WTC11 (cell line): ENCODE measurements around the gene RGS7. TPM values are rescaled to one million over a fixed set of nuclear protein-coding genes. Genes with fewer than 3 reads are reported as not detected.

ENCODE experiments used
- ATAC-seq: fragments of 200-7000 bp; cut with Tn5 transposase; 2 replicates; pipeline ENCODE4 v1.10.0; 2021; ENCODE audit warnings: mild to moderate bottlenecking, moderate library complexity
- CTCF ChIA-PET: fragments of 300-600 bp; sonication (Branson Sonifier 250); formaldehyde crosslinking; loops from one replicate; lab custom pipeline; 2021; ENCODE audit warnings: antibody characterized with exemption; lab: Charles Lee
- POLR2A ChIA-PET: fragments of 350-600 bp; sonication (Branson Sonifier 250); formaldehyde crosslinking; loops from one replicate; lab custom pipeline; 2021; ENCODE audit warnings: antibody characterized with exemption; lab: Charles Lee
- DNase-seq: peaks from one replicate; pipeline ENCODE4 v3.0.0; 2021; ENCODE audit warnings: low spot score
- H3K27ac Mint-ChIP-seq: 2 replicates; pipeline ENCODE4 v1.8.0; 2021; ENCODE audit warnings: mixed read lengths
- H3K27me3 Mint-ChIP-seq: 2 replicates; pipeline ENCODE4 v1.8.0; 2021; ENCODE audit warnings: low read depth, mild to moderate bottlenecking, moderate library complexity, mixed read lengths
- H3K36me3 Mint-ChIP-seq: 2 replicates; pipeline ENCODE4 v1.8.0; 2021; ENCODE audit warnings: mixed read lengths
- H3K4me1 Mint-ChIP-seq: 2 replicates; pipeline ENCODE4 v1.8.0; 2022; ENCODE audit warnings: mixed read lengths
- H3K4me3 Mint-ChIP-seq: 2 replicates; pipeline ENCODE4 v1.8.0; 2021; ENCODE audit warnings: mild to moderate bottlenecking, moderate library complexity, mixed read lengths
- H3K9me3 Mint-ChIP-seq: 2 replicates; pipeline ENCODE4 v1.8.0; 2021; ENCODE audit warnings: mixed read lengths
- AR ChIP-seq: fragments of 250-450 bp; sonication (Bioruptor Pico); IDR thresholded peaks from 2 replicates; pipeline ENCODE4 v1.9.0; 2021; ENCODE audit warnings: mild to moderate bottlenecking
- ESRRA ChIP-seq: sonication (generic); formaldehyde crosslinking; IDR thresholded peaks from 2 replicates; pipeline ENCODE4 v1.8.1; 2022; ENCODE audit warnings: mild to moderate bottlenecking, missing genetic modification reagents, borderline replicate concordance
- HMGA2 ChIP-seq: fragments of 250-450 bp; sonication (Bioruptor Pico); IDR thresholded peaks from 2 replicates; pipeline ENCODE4 v1.4.0; 2021; ENCODE audit warnings: mild to moderate bottlenecking, moderate library complexity
- KAT7 ChIP-seq: sonication (generic); formaldehyde crosslinking; IDR thresholded peaks from 2 replicates; pipeline ENCODE4 v1.8.1; 2023; ENCODE audit warnings: missing genetic modification reagents, mild to moderate bottlenecking, borderline replicate concordance
- MLX ChIP-seq: sonication (generic); formaldehyde crosslinking; IDR thresholded peaks from 2 replicates; pipeline ENCODE4 v1.8.1; 2023; ENCODE audit warnings: mild to moderate bottlenecking, missing genetic modification reagents, moderate library complexity
- NR2C2 ChIP-seq: sonication (generic); formaldehyde crosslinking; IDR thresholded peaks from 2 replicates; pipeline ENCODE4 v1.8.0; 2022; ENCODE audit warnings: mild to moderate bottlenecking, missing genetic modification reagents
- OVOL2 ChIP-seq: fragments of 250-450 bp; sonication (Bioruptor Pico); IDR thresholded peaks from 2 replicates; pipeline ENCODE4 v1.9.0; 2021; ENCODE audit warnings: mild to moderate bottlenecking, borderline replicate concordance
- PREB ChIP-seq: sonication (generic); formaldehyde crosslinking; IDR thresholded peaks from 2 replicates; pipeline ENCODE4 v1.8.1; 2022; ENCODE audit warnings: mild to moderate bottlenecking, missing genetic modification reagents, moderate library complexity, borderline replicate concordance
- TCF7 ChIP-seq: sonication (generic); formaldehyde crosslinking; IDR thresholded peaks from 2 replicates; pipeline ENCODE4 v1.8.0; 2022; ENCODE audit warnings: mild to moderate bottlenecking, low read depth, missing genetic modification reagents, moderate library complexity
- TP53 ChIP-seq: sonication (generic); formaldehyde crosslinking; IDR thresholded peaks from 2 replicates; pipeline ENCODE4 v1.8.1; 2023; ENCODE audit warnings: mild to moderate bottlenecking, missing genetic modification reagents
- ZNF138 ChIP-seq: sonication (generic); formaldehyde crosslinking; conservative IDR thresholded peaks from 2 replicates; pipeline ENCODE4 v1.8.1; 2022; ENCODE audit warnings: mild to moderate bottlenecking, moderate library complexity, missing genetic modification reagents
- ZNF219 ChIP-seq: sonication (generic); formaldehyde crosslinking; IDR thresholded peaks from 2 replicates; pipeline ENCODE4 v1.8.0; 2023; ENCODE audit warnings: missing genetic modification reagents, mild to moderate bottlenecking, borderline replicate concordance
- ZNF232 ChIP-seq: sonication (generic); formaldehyde crosslinking; IDR thresholded peaks from 2 replicates; pipeline ENCODE4 v1.8.0; 2022; ENCODE audit warnings: mild to moderate bottlenecking, missing genetic modification reagents
- ZNF317 ChIP-seq: sonication (generic); formaldehyde crosslinking; IDR thresholded peaks from 2 replicates; pipeline ENCODE4 v1.8.1; 2023; ENCODE audit warnings: low read depth, mild to moderate bottlenecking, moderate library complexity, missing genetic modification reagents, borderline replicate concordance
- ZNF423 ChIP-seq: fragments of 250-450 bp; sonication (Bioruptor Pico); IDR thresholded peaks from 2 replicates; pipeline ENCODE4 v2.1.2; 2022; ENCODE audit warnings: mild to moderate bottlenecking, moderate library complexity
- ZNF512 ChIP-seq: sonication (generic); formaldehyde crosslinking; IDR thresholded peaks from 2 replicates; pipeline ENCODE4 v1.8.1; 2022; ENCODE audit warnings: missing genetic modification reagents, borderline replicate concordance
- total RNA-seq: library from RNA; stranded (reverse); gene quantifications from 3 replicates; pipeline ENCODE4 v1.2.3, GENCODE V29; 2021
- TF ChIP-seq, protein P1 (sequence below): sonication (generic); formaldehyde crosslinking; IDR thresholded peaks from 2 replicates; pipeline ENCODE4 v1.8.1; 2022; ENCODE audit warnings: mild to moderate bottlenecking, moderate library complexity, missing genetic modification reagents
- TF ChIP-seq, protein P2 (sequence below): sonication (generic); formaldehyde crosslinking; IDR thresholded peaks from 2 replicates; pipeline ENCODE4 v1.8.1; 2023; ENCODE audit warnings: mild to moderate bottlenecking, missing genetic modification reagents, moderate library complexity
- TF ChIP-seq, protein P3 (sequence below): fragments of 250-450 bp; sonication (Bioruptor Pico); IDR thresholded peaks from 2 replicates; pipeline ENCODE4 v1.9.0; 2021; ENCODE audit warnings: mild to moderate bottlenecking, borderline replicate concordance

RGS7 gene
- total RNA-seq, 1 experiment from 2014 or later, result 1.2 TPM

DNA sequence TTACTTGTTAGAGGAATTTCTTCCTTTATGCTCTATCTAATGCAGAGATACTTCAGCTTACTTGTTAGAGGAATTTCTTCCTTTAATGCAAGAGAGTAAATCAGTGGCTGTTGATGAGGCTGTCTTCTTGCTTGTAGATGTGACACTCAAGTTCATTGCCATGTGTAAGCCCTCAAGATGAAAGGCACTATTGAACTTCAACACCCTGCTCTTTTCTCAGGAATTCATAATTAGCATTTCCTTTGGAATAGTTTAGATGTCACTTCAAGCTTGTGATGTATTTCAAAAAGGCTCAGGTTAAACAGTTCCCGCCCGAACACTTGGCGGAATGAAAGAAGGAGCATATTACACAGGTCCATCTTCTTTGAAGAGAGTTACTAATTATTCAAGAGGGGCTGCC lies 251.9 kb downstream of the RGS7 start (continued):
- TF ChIP-seq HMGA2 (CRISPR knock-in tag) (no peak), ZNF423 (CRISPR knock-in tag) (no peak), NR2C2 (CRISPR knock-in tag) (no peak), MLX (CRISPR knock-in tag) (no peak)
- TF ChIP-seq, protein P1, sequence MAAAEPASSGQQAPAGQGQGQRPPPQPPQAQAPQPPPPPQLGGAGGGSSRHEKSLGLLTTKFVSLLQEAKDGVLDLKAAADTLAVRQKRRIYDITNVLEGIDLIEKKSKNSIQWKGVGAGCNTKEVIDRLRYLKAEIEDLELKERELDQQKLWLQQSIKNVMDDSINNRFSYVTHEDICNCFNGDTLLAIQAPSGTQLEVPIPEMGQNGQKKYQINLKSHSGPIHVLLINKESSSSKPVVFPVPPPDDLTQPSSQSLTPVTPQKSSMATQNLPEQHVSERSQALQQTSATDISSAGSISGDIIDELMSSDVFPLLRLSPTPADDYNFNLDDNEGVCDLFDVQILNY (CRISPR knock-in tag), result no peak

- no peak overlapping the region for H3K27ac Mint-ChIP-seq
- no peaks in the 10 kb centered on the region for H3K36me3 Mint-ChIP-seq
- DNase-seq (no peak), ATAC-seq (no peak)
- POLR2A ChIA-PET, result no interaction called here
- TF ChIP-seq PREB (CRISPR knock-in tag), result no peak
- TF ChIP-seq KAT7, result no peak
- H3K4me3 Mint-ChIP-seq, result no peak overlapping the region
- CTCF ChIA-PET, result no interaction called here
- H3K9me3 Mint-ChIP-seq, result no peaks in the 10 kb centered on the region
- no peaks in the 10 kb centered on the region for H3K27me3 Mint-ChIP-seq
- peaks cover 20% of the 10 kb centered on the region for H3K4me1 Mint-ChIP-seq
Observed at GRCh38 chr1:241102664-241103063, 254.3 kb downstream of the RGS7 start.

DNA sequence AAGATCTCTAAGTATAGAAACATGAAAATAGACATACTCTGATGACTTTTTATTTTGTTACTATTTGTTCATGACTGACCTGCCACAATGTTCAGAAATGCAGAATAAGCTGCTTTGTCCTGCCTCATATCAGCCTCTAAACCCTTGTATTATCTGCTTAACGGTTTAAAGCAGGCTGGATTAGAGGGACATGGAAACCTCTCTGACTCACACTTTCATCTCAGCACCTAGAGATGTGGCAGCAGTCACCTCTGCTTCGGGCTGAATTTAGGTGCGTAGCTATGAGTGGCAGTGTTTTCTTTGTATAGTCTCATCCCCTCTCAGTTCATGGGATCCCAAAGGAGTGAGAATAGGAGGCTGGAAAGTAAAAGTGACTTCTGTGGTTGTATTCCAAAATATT lies 255.4 kb downstream of the RGS7 start:
- H3K9me3 Mint-ChIP-seq, result no peaks in the 10 kb centered on the region
- ChIA-PET CTCF (interaction anchor here (0.7 kb wide), 1 partner anchor 125 kb away, joined by 3 read pairs; no protein-coding TSS in a partner anchor), POLR2A (no interaction called here)
- ATAC-seq, result no peak
- DNase-seq, result no peak
- no peak overlapping the region for H3K4me3 Mint-ChIP-seq
- H3K4me1 Mint-ChIP-seq, result peaks cover 26% of the 10 kb centered on the region
- H3K27me3 Mint-ChIP-seq, result no peaks in the 10 kb centered on the region
- H3K27ac Mint-ChIP-seq, result no peak overlapping the region
- no peaks in the 10 kb centered on the region for H3K36me3 Mint-ChIP-seq
- no peak for TF ChIP-seq ZNF232 (CRISPR knock-in tag)
- no peak for TF ChIP-seq TP53 (CRISPR knock-in tag)
- TF ChIP-seq ZNF138 (CRISPR knock-in tag), result no peak
- TF ChIP-seq TCF7 (CRISPR knock-in tag), result no peak
- no peak for TF ChIP-seq ZNF219 (CRISPR knock-in tag)
- no peak for TF ChIP-seq OVOL2 (CRISPR knock-in tag)
- no peak for TF ChIP-seq ESRRA (CRISPR knock-in tag)
- no peak for TF ChIP-seq ZNF317 (CRISPR knock-in tag)
- TF ChIP-seq PREB (CRISPR knock-in tag), result no peak
- no peak for TF ChIP-seq AR (CRISPR knock-in tag)
- no peak for TF ChIP-seq ZNF512 (CRISPR knock-in tag)
- TF ChIP-seq, protein P2, sequence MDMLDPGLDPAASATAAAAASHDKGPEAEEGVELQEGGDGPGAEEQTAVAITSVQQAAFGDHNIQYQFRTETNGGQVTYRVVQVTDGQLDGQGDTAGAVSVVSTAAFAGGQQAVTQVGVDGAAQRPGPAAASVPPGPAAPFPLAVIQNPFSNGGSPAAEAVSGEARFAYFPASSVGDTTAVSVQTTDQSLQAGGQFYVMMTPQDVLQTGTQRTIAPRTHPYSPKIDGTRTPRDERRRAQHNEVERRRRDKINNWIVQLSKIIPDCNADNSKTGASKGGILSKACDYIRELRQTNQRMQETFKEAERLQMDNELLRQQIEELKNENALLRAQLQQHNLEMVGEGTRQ (CRISPR knock-in tag), result no peak
- TF ChIP-seq, protein P3, sequence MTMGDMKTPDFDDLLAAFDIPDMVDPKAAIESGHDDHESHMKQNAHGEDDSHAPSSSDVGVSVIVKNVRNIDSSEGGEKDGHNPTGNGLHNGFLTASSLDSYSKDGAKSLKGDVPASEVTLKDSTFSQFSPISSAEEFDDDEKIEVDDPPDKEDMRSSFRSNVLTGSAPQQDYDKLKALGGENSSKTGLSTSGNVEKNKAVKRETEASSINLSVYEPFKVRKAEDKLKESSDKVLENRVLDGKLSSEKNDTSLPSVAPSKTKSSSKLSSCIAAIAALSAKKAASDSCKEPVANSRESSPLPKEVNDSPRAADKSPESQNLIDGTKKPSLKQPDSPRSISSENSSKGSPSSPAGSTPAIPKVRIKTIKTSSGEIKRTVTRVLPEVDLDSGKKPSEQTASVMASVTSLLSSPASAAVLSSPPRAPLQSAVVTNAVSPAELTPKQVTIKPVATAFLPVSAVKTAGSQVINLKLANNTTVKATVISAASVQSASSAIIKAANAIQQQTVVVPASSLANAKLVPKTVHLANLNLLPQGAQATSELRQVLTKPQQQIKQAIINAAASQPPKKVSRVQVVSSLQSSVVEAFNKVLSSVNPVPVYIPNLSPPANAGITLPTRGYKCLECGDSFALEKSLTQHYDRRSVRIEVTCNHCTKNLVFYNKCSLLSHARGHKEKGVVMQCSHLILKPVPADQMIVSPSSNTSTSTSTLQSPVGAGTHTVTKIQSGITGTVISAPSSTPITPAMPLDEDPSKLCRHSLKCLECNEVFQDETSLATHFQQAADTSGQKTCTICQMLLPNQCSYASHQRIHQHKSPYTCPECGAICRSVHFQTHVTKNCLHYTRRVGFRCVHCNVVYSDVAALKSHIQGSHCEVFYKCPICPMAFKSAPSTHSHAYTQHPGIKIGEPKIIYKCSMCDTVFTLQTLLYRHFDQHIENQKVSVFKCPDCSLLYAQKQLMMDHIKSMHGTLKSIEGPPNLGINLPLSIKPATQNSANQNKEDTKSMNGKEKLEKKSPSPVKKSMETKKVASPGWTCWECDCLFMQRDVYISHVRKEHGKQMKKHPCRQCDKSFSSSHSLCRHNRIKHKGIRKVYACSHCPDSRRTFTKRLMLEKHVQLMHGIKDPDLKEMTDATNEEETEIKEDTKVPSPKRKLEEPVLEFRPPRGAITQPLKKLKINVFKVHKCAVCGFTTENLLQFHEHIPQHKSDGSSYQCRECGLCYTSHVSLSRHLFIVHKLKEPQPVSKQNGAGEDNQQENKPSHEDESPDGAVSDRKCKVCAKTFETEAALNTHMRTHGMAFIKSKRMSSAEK, result no peak
